ENCODE results near the gene MT1G. TPM values are rescaled to one million over a fixed set of nuclear protein-coding genes. Genes with fewer than 3 reads are reported as not detected.
"Not testable (repeated sequence)": the region's sequence is repeated elsewhere in the genome, so short reads cannot be mapped to it uniquely, and the experiment has no call there.

The MT1G gene
- total RNA-seq, 2 experiments from 2014 or later: 35.9 to 39.0 TPM

- H3K4me1 Mint-ChIP-seq (ENCODE audit: low read depth): peaks cover 27% of the 10 kb centered on the region
- POLR2A ChIA-PET: interaction anchor here (1.0 kb wide), 1 partner anchor 13 kb away, joined by 4 read pairs; no protein-coding TSS in a partner anchor
These were observed 2.7 kb upstream of the MT1G start for GRCh38 chr16:56670620-56670934.

GRCh38 chr16:56669840-56670619 lies 2.2 kb upstream of the MT1G start:
- ChIA-PET POLR2A (interaction anchor here (0.8 to 3.8 kb wide), 3 partner anchors 13 to 63 kb away, joined by 3 to 13 read pairs (median 4); no protein-coding TSS in a partner anchor), CTCF (interaction anchor here (0.8 to 1.3 kb wide), 2 partner anchors 32 to 69 kb away, joined by 3 to 5 read pairs; no protein-coding TSS in a partner anchor)
- H3K4me1 Mint-ChIP-seq (ENCODE audit: low read depth): peaks cover 21% of the 10 kb centered on the region
- peaks cover 59% of the 10 kb centered on the region for H3K27me3 Mint-ChIP-seq
- no peaks in the 10 kb centered on the region for H3K9me3 Mint-ChIP-seq
- TF ChIP-seq CTCF (IDR thresholded peaks at IDR 0.05): no peak
- DNase-seq (no peak), ATAC-seq (no peak)
- H3K4me3 Mint-ChIP-seq: no peak overlapping the region
- peaks cover 2% of the 10 kb centered on the region for H3K36me3 Mint-ChIP-seq (ENCODE audit: low read depth)
- H3K27ac Mint-ChIP-seq: no peak overlapping the region
- intact Hi-C loops (cut with micrococcal nuclease): no loop called here

More at GRCh38 chr16:56670620-56670934, 2.7 kb upstream of the MT1G start:
- no peak for TF ChIP-seq CTCF (IDR thresholded peaks at IDR 0.05)
- Mint-ChIP-seq H3K36me3 (ENCODE audit: low read depth) (peaks cover 2% of the 10 kb centered on the region), H3K27ac (no peak overlapping the region), H3K27me3 (peaks cover 58% of the 10 kb centered on the region), H3K4me3 (no peak overlapping the region), H3K9me3 (no peaks in the 10 kb centered on the region)
- DNase-seq (no peak), ATAC-seq (no peak)
- intact Hi-C loops (cut with micrococcal nuclease): no loop called here
- CTCF ChIA-PET: interaction anchor here (1.6 kb wide), 1 partner anchor 32 kb away, joined by 5 read pairs; no protein-coding TSS in a partner anchor

- intact Hi-C loops (cut with micrococcal nuclease): no loop called here
- ChIA-PET CTCF (interaction anchor here (0.8 to 1.3 kb wide), 3 partner anchors 33 to 93 kb away, joined by 3 to 5 read pairs (median 3); no protein-coding TSS in a partner anchor), POLR2A (interaction anchor here (0.8 to 3.8 kb wide), 4 partner anchors 8 to 62 kb away, joined by 3 to 13 read pairs (median 8); partner anchors contain the start of gene MT1X)
- peak within 1 kb of the TSS; percentile 65 for H3K4me3 Mint-ChIP-seq
- H3K27me3 Mint-ChIP-seq: peaks cover 63% of the 10 kb centered on the region
- no peaks in the 10 kb centered on the region for H3K9me3 Mint-ChIP-seq
- peaks cover 19% of the 10 kb centered on the region for H3K4me1 Mint-ChIP-seq (ENCODE audit: low read depth)
- DNase-seq: peak; percentile 38
- no peak within 1 kb of the TSS for H3K27ac Mint-ChIP-seq
- TF ChIP-seq CTCF (IDR thresholded peaks at IDR 0.05): no peak
- peak; percentile 37 for ATAC-seq
- H3K36me3 Mint-ChIP-seq (ENCODE audit: low read depth): peaks cover 2% of the 10 kb centered on the region
These were observed 1.4 kb upstream of the MT1G start, which contains the start of gene MT1H for GRCh38 chr16:56669005-56669839. Gene MT1H (plus strand): TSS chr16:56669814. CDS start chr16:56669885, 71 bp downstream.

- ATAC-seq; H3K9me3 Mint-ChIP-seq; H3K4me3 Mint-ChIP-seq; intact Hi-C loops (cut with micrococcal nuclease); CTCF ChIA-PET; DNase-seq; POLR2A ChIA-PET; H3K27ac Mint-ChIP-seq; H3K36me3 Mint-ChIP-seq (ENCODE audit: low read depth): not testable (repeated sequence)
- Mint-ChIP-seq H3K4me1 (ENCODE audit: low read depth) (peaks cover 27% of the 10 kb centered on the region), H3K27me3 (peaks cover 56% of the 10 kb centered on the region)
These were observed 2.3 kb downstream of the MT1G start for GRCh38 chr16:56665286-56666261.
